H1 (cell line): Measurements from ENCODE around the gene C19orf44. TPM values are rescaled to one million over a fixed set of nuclear protein-coding genes. Genes with fewer than 3 reads are reported as not detected.

Source experiments
- ASH2L ChIP-seq: fragments of 200-600, 300-600 bp; sonication (generic); IDR thresholded peaks from one replicate; pipeline ENCODE4 v1.7.1; 2017; ENCODE audit warnings: low read length
- KDM5A ChIP-seq: fragments of 200-600 bp; IDR thresholded peaks from 2 replicates; pipeline ENCODE4 v1.7.1; 2012; ENCODE audit warnings: mild to moderate bottlenecking, low read length, inconsistent platforms, mixed read lengths
- MAFK ChIP-seq: IDR thresholded peaks from 2 replicates; pipeline ENCODE4 v1.6.1; 2012; ENCODE audit warnings: low read depth, mild to moderate bottlenecking, improper control_type of control experiment, low read length
- NRF1 ChIP-seq: IDR thresholded peaks from 2 replicates; pipeline ENCODE4 v1.6.1; 2011; ENCODE audit warnings: mild to moderate bottlenecking, low read depth, low read length, improper control_type of control experiment
- POLR2AphosphoS5 ChIP-seq: IDR thresholded peaks from 2 replicates; pipeline ENCODE4 v1.6.1; 2011; ENCODE audit warnings: low read depth, low read length
- TBP ChIP-seq: IDR thresholded peaks from 2 replicates; pipeline ENCODE4 v1.6.1; 2011; ENCODE audit warnings: low read depth, low read length, improper control_type of control experiment
- ZNF274 ChIP-seq: IDR thresholded peaks from 2 replicates; pipeline ENCODE4 v1.7.0; 2012; ENCODE audit warnings: low read length, borderline replicate concordance; ENCODE audit errors: extremely low read depth
- polyA plus RNA-seq, 7 experiments: library from polyadenylated mRNA; depleted of rRNA in 3 of 7; stranded (reverse) in 5 of 7; unstranded in 2 of 7; fragments of >200 nt in 5 of 7; fragments of 200-250 nt in 2 of 7; gene quantifications; 1 replicate in 5 of 7; 2 replicates in 1 of 7; 4 replicates in 1 of 7; pipeline versions ENCODE4 v1.2.1 to v1.2.3, GENCODE V29; 2011 to 2013; ENCODE audit warnings: missing spikeins in 2 of 7, mixed read lengths in 2 of 7
- total RNA-seq: library from RNA; stranded (reverse); fragmentation: NEBNext Ultra II Directional; extraction: Animal tissue kit (Norgen Biotek cat#: 25700); gene quantifications from 2 replicates; pipeline ENCODE4 v1.2.1, GENCODE V29; 2021

Gene C19orf44
- total and polyA plus RNA-seq, 2 of the 8 experiments (the other 6 are each of a cell fraction or from before 2014, with no cell fraction given), result 2.1 to 4.5 TPM

DNA sequence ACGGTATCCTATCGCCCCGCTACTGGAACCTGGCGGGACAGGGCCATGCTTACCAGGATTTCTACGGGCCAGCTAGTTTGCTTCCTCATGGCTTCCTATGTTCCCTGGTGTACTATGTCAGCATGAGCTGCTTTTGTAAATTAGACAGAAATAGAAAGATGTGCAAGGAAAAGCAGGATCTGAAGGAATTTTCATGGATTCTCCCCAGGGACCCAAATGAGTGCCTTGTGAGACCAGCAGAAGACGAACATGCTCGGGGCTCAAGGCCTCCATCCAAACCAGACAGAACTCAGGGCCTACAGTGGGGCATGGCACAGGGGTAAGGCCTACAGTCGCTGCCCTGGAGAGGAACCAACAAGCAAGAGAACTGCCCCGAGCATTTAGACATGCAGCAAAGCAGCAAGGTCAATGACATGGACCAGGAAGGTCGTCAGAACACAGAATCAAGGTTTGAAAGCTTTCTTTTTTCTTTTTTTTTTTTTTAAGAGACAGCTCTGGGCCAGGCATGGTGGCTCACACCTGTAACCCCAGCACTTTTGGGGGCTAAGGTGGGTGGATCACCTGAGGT lies 41.8 kb upstream of the C19orf44 start (continued):
- TF ChIP-seq ZNF274 (no peak), KDM5A (no peak), NRF1 (no peak), TBP (no peak), ASH2L (no peak), POLR2AphosphoS5 (no peak), MAFK (no peak)
